ENCODE measurements around the gene CGB8. TPM values are rescaled to one million over a fixed set of nuclear protein-coding genes. Genes with fewer than 3 reads are reported as not detected.
A peak's percentile ranks its signal among the peaks of the same experiment; 100 is the strongest.

CGB8 gene
- total RNA-seq, 4 donors from 2014 or later, result not detected

GRCh38 chr19:49004964-49005614 is 43.8 kb downstream of the CGB8 start:
- Histone ChIP-seq H3K4me1 (no peaks in the 10 kb centered on the region), H3K27me3 (no peaks in the 10 kb centered on the region), H3K4me3 (no peak overlapping the region), H3K9me3 (no peaks in the 10 kb centered on the region), H3K27ac (no peak overlapping the region), H3K36me3 (no peaks in the 10 kb centered on the region)
- intact Hi-C loops (cut with DNase I; ENCODE audit: low total_unique reads), result no loop called here
- TF ChIP-seq POLR2A (IDR thresholded peaks at IDR 0.05) (no peak), CTCF (IDR thresholded peaks at IDR 0.05) (no peak)
- no peak for DNase-seq

- Histone ChIP-seq H3K4me1 (no peaks in the 10 kb centered on the region), H3K27me3 (no peaks in the 10 kb centered on the region), H3K27ac (no peak overlapping the region), H3K36me3 (no peaks in the 10 kb centered on the region), H3K9me3 (no peaks in the 10 kb centered on the region), H3K4me3 (no peak overlapping the region)
- TF ChIP-seq POLR2A (IDR thresholded peaks at IDR 0.05) (no peak), CTCF (IDR thresholded peaks at IDR 0.05) (no peak)
- intact Hi-C loops (cut with DNase I; ENCODE audit: low total_unique reads), result no loop called here
- no peak for DNase-seq
Measured at GRCh38 chr19:49004133-49004532, 44.8 kb downstream of the CGB8 start.

- no peak overlapping the region for H3K4me3 ChIP-seq
- H3K4me1 ChIP-seq, result peaks cover 0 to 4% of the 10 kb centered on the region in 2 donors
- no peaks in the 10 kb centered on the region for H3K9me3 ChIP-seq
- intact Hi-C loops (cut with DNase I; ENCODE audit: low total_unique reads), result no loop called here
- TF ChIP-seq POLR2A (IDR thresholded peaks at IDR 0.05) (no peak), CTCF (IDR thresholded peaks at IDR 0.05) (peak; percentile 11 to 31 (median 24))
- no peak overlapping the region for H3K27ac ChIP-seq
- no peak for DNase-seq
- H3K36me3 ChIP-seq, result no peaks in the 10 kb centered on the region
- H3K27me3 ChIP-seq, result no peaks in the 10 kb centered on the region
Measured at GRCh38 chr19:48999481-49000325, 49.2 kb downstream of the CGB8 start.

GRCh38 chr19:48997972-48998371 is 50.9 kb downstream of the CGB8 start:
- no peak for TF ChIP-seq CTCF (IDR thresholded peaks at IDR 0.05)
- no peaks in the 10 kb centered on the region for H3K9me3 ChIP-seq
- DNase-seq, result no peak
- no peaks in the 10 kb centered on the region for H3K36me3 ChIP-seq
- no peaks in the 10 kb centered on the region for H3K27me3 ChIP-seq
- no peak overlapping the region for H3K4me3 ChIP-seq
- intact Hi-C loops (cut with DNase I; ENCODE audit: low total_unique reads), result no loop called here
- peaks cover 0 to 7% of the 10 kb centered on the region in 2 donors for H3K4me1 ChIP-seq
- H3K27ac ChIP-seq, result no peak overlapping the region

Small RNAs within 50 kb of the gene (microRNA-seq; reads per million reads assigned to microRNA genes)
- gene MIR6798 (ENCODE audit: borderline microRNAs expressed, borderline replicate concordance), result not detected

Small RNAs within 50 kb of the gene (small RNA-seq; reads per million reads assigned to genes)
- gene MIR6798 (not detected), gene RN7SL708P (not detected)

Other genes with a start within 250 kb of the CGB8 start
- 10 to 100 TPM in 3 of 4 donors, 1 to 10 TPM in 1; 9.2 to 54.3 (median 24.6) TPM for gene BCAT2, start 238.1 kb downstream of the CGB8 start, total RNA-seq
- gene HSD17B14, start 212.6 kb downstream of the CGB8 start, total RNA-seq, result 10 to 100 TPM in 1 of 4 donors, 1 to 10 TPM in 3; 5.6 to 31.9 (median 8.7) TPM
- 10 to 100 TPM in 2 of 4 donors, 1 to 10 TPM in 2; 1.3 to 60.4 (median 10.4) TPM for gene PLEKHA4, start 180.5 kb downstream of the CGB8 start, total RNA-seq
- 10 to 100 TPM; 28.6 to 53.0 (median 30.9) TPM for gene PPP1R15A, start 176.7 kb downstream of the CGB8 start, total RNA-seq
- under 1 TPM in 2 of 4 donors, not detected in 2; 0.14 to 0.70 TPM for gene TULP2, start 150.4 kb downstream of the CGB8 start, total RNA-seq
- 100 to 1,000 TPM in 3 of 4 donors, 10 to 100 TPM in 1; 98.5 to 211 (median 173) TPM for gene NUCB1, start 148.8 kb downstream of the CGB8 start, total RNA-seq
- gene DHDH, start 115.4 kb downstream of the CGB8 start, total RNA-seq, result under 1 TPM in 2 of 4 donors, not detected in 2; 0.41 to 0.95 TPM
- gene BAX, start 94.2 kb downstream of the CGB8 start, total RNA-seq, result 10 to 100 TPM; 16.5 to 84.5 (median 39.5) TPM
- 1,000 to 10,000 TPM in 3 of 4 donors, 100 to 1,000 TPM in 1; 472 to 2,968 (median 1,570) TPM for gene FTL, start 83.8 kb downstream of the CGB8 start, total RNA-seq
- gene GYS1, start 55.8 kb downstream of the CGB8 start, total RNA-seq, result 10 to 100 TPM in 3 of 4 donors, 1 to 10 TPM in 1; 4.9 to 39.8 (median 16.6) TPM
- gene RUVBL2, start 55.2 kb downstream of the CGB8 start, total RNA-seq, result 100 to 1,000 TPM in 1 of 4 donors, 10 to 100 TPM in 3; 51.9 to 109 (median 77.7) TPM
- not detected for gene LHB, start 32.0 kb downstream of the CGB8 start, total RNA-seq
- gene CGB3, start 24.8 kb downstream of the CGB8 start, total RNA-seq, result not detected
- not detected for gene CGB2, start 17.2 kb downstream of the CGB8 start, total RNA-seq
- gene CGB1, start 12.2 kb downstream of the CGB8 start, total RNA-seq, result not detected
- not detected for gene CGB5, start 5.3 kb downstream of the CGB8 start, total RNA-seq
- not detected for gene CGB7, start 8.6 kb upstream of the CGB8 start, total RNA-seq
- gene NTF4, start 15.7 kb upstream of the CGB8 start, total RNA-seq, result 1 to 10 TPM in 1 of 4 donors, under 1 TPM in 1, not detected in 2; 0.64 to 2.2 TPM
- gene KCNA7, start 23.6 kb upstream of the CGB8 start, total RNA-seq, result not detected
- gene SNRNP70, start 36.3 kb upstream of the CGB8 start, total RNA-seq, result 100 to 1,000 TPM; 196 to 462 (median 289) TPM
- gene LIN7B, start 65.3 kb upstream of the CGB8 start, total RNA-seq, result 10 to 100 TPM in 1 of 4 donors, 1 to 10 TPM in 2, not detected in 1; 5.1 to 15.2 (median 5.7) TPM
- gene C19orf73, start 70.0 kb upstream of the CGB8 start, total RNA-seq, result not detected
- 1 to 10 TPM in 2 of 4 donors, under 1 TPM in 1, not detected in 1; 0.51 to 8.3 (median 7.4) TPM for gene PPFIA3, start 70.4 kb upstream of the CGB8 start, total RNA-seq
- 10 to 100 TPM in 1 of 4 donors, 1 to 10 TPM in 2, under 1 TPM in 1; 0.51 to 13.5 (median 6.6) TPM for gene HRC, start 106.3 kb upstream of the CGB8 start, total RNA-seq
- 10 to 100 TPM in 3 of 4 donors, 1 to 10 TPM in 1; 9.7 to 28.7 (median 15.4) TPM for gene TRPM4, start 108.7 kb upstream of the CGB8 start, total RNA-seq